ENCODE measurements around the gene MT1F.

DNA sequence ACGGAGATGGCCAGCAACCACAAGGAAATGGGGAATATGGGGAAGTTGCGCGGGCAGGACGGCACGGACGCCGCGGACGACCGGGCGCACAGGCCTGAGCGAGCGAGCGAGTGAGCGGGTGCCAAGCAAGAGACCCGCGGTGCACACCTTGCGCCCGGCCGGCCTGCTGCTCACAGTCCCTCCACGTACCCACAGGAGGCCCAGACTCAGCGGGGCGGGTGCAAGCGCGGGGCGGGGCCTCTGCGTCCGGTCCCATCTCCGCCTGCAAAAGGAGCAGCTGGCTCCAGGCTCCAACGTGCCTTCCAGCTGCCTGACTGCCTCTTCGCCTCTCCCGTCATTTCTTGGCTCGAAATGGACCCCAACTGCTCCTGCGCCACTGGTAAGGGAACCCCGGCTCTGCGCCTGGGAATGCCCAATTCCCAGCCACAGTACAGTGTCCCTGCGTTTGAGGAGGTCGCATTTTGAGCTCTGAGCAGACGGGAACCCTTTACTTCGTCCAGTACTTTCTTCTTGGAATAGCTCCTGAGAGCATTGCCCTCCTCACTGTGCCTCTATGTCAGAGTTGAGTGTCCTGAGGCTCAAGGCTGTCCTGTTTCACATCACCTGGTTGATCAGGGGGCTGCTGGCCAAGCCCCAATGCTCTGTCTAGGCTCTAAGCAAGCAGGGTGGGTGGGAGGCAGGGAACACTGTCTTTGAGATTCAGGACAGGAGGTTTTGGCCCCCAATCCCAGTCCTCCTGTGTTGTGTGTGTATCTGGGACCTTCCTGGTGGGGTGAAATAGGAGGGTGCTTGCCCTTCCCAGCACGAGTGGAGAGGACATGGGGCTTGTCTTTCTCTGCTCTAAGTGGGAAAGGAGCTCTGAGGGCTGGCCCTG is 40.3 kb upstream of the MT1F start:
- TF ChIP-seq, protein P1, sequence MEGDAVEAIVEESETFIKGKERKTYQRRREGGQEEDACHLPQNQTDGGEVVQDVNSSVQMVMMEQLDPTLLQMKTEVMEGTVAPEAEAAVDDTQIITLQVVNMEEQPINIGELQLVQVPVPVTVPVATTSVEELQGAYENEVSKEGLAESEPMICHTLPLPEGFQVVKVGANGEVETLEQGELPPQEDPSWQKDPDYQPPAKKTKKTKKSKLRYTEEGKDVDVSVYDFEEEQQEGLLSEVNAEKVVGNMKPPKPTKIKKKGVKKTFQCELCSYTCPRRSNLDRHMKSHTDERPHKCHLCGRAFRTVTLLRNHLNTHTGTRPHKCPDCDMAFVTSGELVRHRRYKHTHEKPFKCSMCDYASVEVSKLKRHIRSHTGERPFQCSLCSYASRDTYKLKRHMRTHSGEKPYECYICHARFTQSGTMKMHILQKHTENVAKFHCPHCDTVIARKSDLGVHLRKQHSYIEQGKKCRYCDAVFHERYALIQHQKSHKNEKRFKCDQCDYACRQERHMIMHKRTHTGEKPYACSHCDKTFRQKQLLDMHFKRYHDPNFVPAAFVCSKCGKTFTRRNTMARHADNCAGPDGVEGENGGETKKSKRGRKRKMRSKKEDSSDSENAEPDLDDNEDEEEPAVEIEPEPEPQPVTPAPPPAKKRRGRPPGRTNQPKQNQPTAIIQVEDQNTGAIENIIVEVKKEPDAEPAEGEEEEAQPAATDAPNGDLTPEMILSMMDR (IDR thresholded peaks at IDR 0.05 in 2 of 3, conservative IDR thresholded peaks at IDR 0.05 in 1 of 3; ENCODE audit: borderline replicate concordance in 1 of 3, insufficient read depth in 1 of 3, low read depth in 2 of 3, low read length in 2 of 3), result no peak
- TF ChIP-seq EZH2phosphoT487 (IDR thresholded peaks at IDR 0.05; ENCODE audit: borderline replicate concordance), result no peak
- TF ChIP-seq POLR2A (IDR thresholded peaks at IDR 0.05; ENCODE audit: borderline replicate concordance, extremely low read depth, insufficient read depth, insufficient read length), result no peak
- no peak for TF ChIP-seq YY1 (IDR thresholded peaks at IDR 0.05; ENCODE audit: extremely low read depth, insufficient replicate concordance, low read depth, low read length)
- TF ChIP-seq, protein P2, sequence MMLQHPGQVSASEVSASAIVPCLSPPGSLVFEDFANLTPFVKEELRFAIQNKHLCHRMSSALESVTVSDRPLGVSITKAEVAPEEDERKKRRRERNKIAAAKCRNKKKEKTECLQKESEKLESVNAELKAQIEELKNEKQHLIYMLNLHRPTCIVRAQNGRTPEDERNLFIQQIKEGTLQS (IDR thresholded peaks at IDR 0.05), result no peak

Measured in HCT116 (cell line).